Cardiac fibroblast (primary cell): ENCODE data around the gene TCF15.
A peak's percentile ranks its signal among the peaks of the same experiment; 100 is the strongest.

Source experiments
- DNase-seq, 2 donors: peaks; one replicate each; pipeline versions ENCODE4 v3.0.0 to v3.0.0-alpha.2; 2010; ENCODE audit warnings: low read depth in 2 of 2
- H3K4me3 ChIP-seq, 2 donors: replicated peaks in 1 of 2; 1 replicate in 1 of 2; 2 replicates in 1 of 2; pipeline ENCODE4 v1.5.1; 2011; ENCODE audit warnings: low read depth in 2 of 2, low read length in 2 of 2, mild to moderate bottlenecking in 2 of 2, moderate library complexity in 1 of 2
- CTCF ChIP-seq: IDR thresholded peaks from one replicate; pipeline ENCODE4 v1.5.1; 2011; ENCODE audit warnings: low read depth, mild to moderate bottlenecking, low read length, inconsistent platforms

Gene TCF15

DNA sequence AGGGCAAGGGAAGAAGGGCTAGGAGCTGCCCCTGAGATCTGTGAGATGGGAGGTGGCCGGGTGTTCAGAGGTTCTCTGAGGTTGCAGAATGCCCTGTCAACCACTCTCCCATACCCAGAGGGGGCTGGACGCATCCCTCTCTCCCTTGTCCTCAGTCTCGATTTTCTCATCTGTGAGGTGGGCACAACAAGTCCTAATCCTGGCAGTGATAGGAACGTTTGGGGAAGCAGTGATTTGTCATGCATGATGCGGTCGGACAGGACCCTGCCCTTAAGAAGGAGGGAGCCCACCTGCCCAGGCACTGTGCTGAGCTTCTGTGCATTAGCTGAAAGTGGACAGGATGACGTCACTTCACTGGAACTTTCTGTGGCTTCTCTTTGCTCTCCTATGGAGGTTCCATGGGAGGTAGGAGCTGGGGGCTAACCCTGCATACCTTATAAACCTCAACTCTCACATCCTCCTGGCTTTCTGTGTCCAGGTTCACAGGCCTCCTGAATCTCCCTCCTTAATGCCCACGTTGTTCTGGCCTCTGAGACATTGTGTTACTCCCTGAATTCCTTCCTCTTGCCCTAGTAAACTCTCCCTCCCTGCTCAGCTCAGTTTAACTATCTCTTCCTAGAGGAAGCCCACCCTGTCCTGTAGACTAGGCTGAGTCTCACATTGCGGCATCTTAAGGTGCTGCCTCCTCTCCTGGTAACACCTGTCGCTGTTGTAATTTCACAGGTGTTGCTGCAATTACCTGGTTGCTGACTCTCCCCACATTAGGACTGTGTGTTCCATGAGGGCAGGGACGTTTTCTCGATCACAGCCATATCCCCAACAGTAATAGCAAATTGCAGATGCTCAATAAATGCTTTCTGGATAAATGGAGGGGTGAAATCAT, 36.5 kb downstream of the TCF15 start:
- TF ChIP-seq CTCF, result no peak
- no peak overlapping the region for H3K4me3 ChIP-seq
- no peak for DNase-seq

- DNase-seq, result no peak
- H3K4me3 ChIP-seq, result no peak overlapping the region
- no peak for TF ChIP-seq CTCF
Observed at GRCh38 chr20:572727-573126, 37.4 kb downstream of the TCF15 start.

DNA sequence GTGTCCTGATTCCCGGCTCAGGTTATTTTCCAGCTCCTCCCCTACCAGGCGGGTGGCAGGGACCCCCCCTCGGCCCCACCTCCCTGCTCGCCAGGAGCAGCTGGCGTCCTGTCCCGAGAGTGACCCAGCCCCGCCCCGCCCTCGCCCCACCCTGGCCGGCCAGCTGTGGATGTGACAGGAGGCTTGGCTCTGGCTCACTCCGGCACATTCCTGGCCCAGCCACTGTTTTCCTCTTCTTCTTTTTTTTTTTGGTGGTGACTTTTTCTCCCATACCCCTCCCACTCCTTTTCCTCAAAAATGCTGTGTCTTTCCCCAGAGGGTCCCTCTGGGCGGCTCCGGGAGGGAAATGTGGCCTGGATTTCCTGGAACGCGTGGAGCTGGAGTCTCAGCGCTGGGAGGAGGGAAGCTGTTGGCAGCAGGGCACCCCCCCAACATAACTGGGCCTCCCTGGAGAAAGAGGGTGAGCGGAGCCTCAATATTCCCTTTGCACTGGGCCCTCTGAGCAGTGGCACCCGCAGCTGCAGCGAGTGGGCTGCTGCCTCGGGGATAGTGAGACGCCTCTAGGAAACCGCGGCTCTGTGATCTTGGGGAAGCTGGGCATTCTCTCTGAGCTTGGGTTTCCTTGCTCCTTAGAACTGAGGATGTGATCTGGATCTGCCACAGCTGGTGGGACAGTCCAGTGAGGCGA, 38.2 kb downstream of the TCF15 start:
- DNase-seq, result peak; percentile 10 to 62
- no peak for TF ChIP-seq CTCF
- H3K4me3 ChIP-seq, result no peak overlapping the region

DNA sequence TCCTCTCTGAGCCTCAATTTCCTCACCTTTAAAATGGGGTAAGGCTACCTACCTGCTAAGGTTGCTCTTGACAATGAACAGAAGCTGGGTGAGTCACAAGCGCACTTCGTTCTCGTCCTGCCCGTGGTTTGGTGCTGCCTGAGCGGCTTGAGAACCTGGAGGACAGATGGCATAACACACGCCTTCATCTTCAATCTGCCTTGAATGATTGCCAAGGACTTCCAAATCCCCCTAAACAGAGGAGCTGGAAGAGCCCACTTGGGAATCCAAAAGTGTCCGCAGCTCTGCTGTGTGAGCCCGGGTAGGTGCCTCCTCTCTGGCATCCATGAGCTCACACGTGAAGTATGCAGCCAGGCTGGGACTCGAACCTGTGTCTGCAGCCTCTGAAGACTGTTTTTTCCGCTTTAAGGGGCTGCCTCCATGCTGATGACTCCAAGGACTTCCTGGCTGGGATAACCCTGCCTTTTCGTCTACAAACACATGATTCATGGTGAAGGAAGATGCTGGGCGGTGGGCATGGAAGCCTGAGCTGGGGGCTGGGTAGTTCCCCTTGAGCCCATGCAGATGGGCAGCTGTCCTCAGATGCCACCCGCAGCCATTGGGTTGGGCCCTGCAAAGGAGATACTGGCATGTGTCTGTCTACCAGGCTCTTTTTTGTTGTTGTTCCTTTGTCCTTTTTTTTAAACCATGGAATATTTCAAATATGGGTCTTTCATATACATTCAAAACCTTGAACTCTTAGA, 41.3 kb downstream of the TCF15 start:
- H3K4me3 ChIP-seq, result no peak overlapping the region
- TF ChIP-seq CTCF, result no peak
- no peak for DNase-seq

DNA sequence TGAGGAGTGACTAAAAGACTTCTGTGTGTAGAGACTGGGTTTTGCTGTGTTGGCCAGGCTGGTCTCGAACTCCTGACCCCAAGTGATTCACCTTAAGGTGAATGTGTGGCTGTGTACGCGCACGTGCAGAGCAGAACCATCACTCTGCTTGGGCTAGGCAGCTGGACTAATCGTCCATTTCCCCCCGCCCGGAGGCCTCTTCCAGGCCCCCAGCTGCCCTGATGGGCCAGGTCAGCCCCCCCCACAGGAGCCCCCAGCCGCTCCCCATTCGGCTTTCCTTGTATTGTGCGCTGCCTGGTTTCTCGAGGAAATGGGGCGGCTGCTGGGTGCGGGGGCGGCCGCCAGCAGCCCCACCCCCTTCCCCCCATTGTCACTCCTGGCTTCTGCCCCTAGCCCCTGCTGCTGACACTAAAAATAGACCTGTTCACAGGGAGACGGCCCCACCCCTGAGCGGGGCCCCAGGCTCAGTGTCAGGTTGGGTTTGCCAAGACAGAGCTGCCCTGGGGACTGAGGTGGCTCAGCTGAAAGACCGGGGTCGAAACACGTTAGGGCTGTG, 41.9 kb downstream of the TCF15 start:
- no peak for DNase-seq

More for the DNA sequence above, 41.9 kb downstream of the TCF15 start:
- TF ChIP-seq CTCF, result no peak
- H3K4me3 ChIP-seq, result no peak overlapping the region
